NCI-H2107 treated with DMSO at 0.1 percent for 48 hours (cell line): ENCODE data around the gene DTNA.

Experiments used
- DNase-seq: peaks from one replicate; lab custom pipeline; 2025; ENCODE audit not compliant: unreplicated experiment; lab: John Stamatoyannopoulos, UW

The DTNA gene

DNA sequence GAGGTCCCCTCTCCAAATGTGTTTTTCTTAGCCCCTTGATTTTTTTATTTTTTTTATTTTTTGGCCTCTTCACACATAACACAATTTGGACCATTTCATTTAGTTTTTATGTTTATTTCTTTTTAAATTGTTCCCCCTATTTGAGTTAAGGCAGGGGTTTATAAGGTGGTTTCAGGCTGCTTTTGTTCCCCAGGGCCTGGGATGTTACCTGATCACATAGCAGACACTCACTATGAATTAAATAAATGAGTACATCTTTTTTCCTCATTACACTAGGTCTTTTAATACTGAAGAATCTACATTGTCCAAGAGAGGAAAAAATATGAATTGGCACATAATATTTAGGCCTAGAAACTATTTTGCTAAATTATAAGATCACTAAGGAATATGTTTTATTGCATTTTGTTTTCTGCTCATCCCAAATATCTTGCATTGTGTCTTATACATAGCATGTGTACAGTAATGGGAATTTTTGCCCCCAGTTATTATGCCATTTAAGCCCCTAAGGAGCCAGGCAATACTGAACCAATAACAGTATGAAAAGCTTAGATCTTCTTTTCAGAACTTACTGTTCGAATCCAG lies 218.7 kb downstream of the DTNA start:
- DNase-seq: no peak

DNA sequence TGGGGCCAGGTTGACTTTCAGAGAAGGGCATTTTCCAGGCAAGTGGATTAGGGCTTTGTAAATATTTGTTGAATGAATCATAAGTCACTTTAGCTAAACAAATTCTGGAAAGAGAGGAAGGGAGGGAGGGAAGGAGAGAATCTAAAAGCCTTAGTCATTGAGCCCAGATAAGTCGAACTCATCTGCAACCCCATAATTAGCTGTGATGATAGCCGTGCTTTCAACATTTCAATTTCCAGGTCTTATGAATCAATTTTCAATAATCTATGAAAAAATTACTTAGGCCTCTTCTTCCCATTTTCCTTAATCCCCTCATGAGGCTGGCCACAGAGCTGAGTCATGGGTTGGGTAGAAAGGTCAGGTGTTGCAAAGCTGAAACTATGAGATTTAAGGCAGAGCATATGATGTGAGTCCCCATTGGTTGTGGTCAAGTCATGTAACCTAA lies 219.3 kb downstream of the DTNA start:
- DNase-seq: no peak

DNA sequence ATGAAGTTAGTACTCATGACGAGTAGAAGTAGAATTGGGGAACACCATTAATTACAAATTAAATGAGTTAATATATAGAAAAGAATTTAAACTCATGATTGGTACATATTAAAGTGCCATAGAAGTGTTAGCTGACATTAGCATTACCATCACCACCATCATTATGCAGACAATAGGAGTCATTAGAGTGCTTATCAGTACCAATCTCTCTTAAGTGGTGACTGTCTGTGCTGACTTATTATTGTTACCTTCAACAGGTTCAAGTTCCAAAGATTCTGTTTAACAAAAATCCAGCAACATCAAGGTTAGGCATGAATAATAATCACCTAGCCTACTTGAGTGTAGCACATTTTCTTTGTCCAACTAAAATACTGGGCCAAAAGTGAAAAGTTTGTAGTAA lies 222.3 kb downstream of the DTNA start:
- no peak for DNase-seq

- DNase-seq: no peak
These were observed 222.8 kb downstream of the DTNA start for GRCh38 chr18:34932792-34933466.

GRCh38 chr18:34933909-34934661 lies 224.0 kb downstream of the DTNA start:
- no peak for DNase-seq

DNA sequence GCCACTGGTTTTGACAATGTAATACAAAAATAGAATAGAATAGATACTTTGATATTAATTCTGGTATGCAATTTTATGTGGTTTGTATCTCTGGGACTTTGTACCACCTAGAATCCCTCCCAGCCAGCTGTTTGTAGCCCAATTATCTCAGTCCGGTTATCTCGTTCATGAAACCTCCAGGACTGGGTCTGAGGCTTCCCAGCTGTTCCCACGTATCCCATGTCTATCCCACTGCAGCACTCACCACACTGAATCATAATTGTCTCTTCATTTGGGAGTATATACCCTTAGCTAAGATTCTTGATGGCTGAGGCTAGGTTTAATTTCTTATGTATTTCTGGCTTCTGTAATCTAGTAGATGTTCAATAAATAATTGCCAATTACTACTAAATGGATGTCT lies 226.7 kb downstream of the DTNA start:
- no peak for DNase-seq

DNA sequence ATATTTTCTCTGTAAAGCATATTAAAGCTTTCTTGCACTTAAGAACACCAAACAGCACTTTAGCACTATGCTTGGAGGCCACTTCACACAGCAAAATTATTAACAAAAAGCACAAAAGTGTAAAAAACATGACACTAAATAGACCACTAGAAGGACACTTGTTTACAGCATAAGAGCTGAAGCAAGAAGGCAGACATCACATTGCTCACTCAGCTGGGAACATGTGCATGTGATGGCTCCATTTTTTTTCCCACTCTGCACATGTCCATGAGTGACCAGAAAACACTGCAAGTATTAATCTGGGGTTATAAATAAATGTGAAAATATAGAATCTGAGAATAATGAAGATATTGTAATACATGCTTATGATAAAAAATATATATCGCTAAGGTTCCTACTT lies 228.0 kb downstream of the DTNA start:
- DNase-seq: no peak
